GM12875 (cell line): ENCODE measurements around the gene FAM168A.

Experiments
- H3K4me3 ChIP-seq: one replicate; pipeline ENCODE4 v1.5.1; 2011; ENCODE audit warnings: low read depth, low read length, control low read depth
- CTCF ChIP-seq: IDR thresholded peaks from 2 replicates; pipeline ENCODE4 v1.5.1; 2011; ENCODE audit warnings: low read depth, mild to moderate bottlenecking, control low read depth, inconsistent platforms, low read length, moderate library complexity, borderline replicate concordance; ENCODE audit not compliant: insufficient read depth

FAM168A gene

DNA sequence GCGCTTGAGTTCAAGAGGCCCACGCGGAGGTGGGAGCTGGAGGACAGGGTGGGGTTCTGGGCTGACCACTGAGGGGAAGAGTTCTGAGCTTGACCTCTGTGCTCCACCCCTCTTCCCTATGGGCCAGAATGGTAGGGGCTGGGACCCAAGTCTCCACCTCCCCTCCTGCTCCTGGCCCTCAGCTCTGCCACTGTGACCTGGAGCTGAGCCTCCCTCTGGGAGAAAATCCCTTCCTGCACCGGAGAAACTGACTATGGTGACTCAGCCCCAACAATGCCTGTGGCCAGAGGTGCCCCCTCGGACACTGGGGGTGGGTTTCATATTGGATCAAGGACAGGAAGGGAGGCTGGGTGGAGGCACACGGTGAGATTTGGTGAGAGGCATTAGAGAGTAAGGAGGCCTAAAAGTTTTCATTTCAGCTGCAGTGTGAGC, 198.7 kb downstream of the FAM168A start:
- no peak for TF ChIP-seq CTCF
- H3K4me3 ChIP-seq: no peak overlapping the region

DNA sequence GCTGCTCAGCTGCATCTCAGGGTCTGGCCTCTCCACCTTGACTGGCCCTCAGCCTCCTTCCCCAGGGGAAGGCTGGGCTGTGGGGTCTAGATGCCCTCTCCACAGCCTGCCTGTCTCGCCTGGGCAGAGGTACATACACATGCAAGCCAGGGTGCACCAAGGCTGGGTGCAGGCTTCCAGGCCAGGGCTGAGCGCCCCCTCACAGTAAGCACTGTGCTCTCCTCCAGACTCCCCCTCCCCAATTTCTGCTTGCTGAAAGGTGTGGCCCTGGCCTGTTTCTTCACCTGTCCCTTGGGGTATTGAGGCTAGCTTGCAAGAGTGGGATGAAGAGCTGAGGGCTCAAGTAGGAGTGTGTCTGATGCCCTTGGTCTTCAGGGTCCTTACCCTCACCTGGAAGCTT, 199.2 kb downstream of the FAM168A start:
- no peak overlapping the region for H3K4me3 ChIP-seq
- no peak for TF ChIP-seq CTCF

GRCh38 chr11:73398132-73398526, 199.8 kb downstream of the FAM168A start:
- H3K4me3 ChIP-seq: no peak overlapping the region
- no peak for TF ChIP-seq CTCF

DNA sequence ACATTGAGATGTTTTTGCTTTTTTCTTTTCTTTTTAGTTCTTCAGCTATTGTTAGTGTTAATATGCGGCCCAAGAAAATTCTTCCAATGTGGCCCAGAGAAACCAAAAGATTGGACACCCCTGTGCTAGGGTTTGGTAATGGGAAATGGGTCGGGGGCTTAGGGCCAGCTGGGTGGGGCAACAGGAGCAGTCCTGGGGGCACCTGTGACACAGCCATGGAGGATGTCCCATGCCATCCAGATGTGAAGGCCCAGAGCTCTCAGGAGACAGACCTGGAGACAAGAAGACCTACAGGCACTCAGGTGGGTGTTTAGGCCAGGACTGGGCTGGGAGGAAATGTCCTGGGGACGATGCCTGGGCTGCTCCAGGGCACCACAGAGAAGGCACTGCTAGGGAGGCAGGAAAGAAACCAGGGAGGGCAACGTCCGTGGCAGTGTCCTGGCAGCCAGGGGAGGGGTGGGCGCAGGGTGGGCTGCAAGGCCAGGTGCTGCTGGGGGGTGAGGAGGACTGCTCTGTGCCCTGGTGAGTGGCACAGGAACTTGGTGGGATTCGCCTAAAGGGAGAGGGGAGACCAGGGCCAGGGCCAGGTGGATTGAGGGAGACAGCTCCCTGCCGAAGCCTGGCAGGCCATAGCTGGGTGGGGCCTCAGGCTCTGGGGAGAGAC, 200.3 kb downstream of the FAM168A start:
- no peak for TF ChIP-seq CTCF
- H3K4me3 ChIP-seq: no peak overlapping the region

- no peak for TF ChIP-seq CTCF
- H3K4me3 ChIP-seq: no peak overlapping the region
Observed at GRCh38 chr11:73396985-73397384, 200.9 kb downstream of the FAM168A start.

- H3K4me3 ChIP-seq: no peak overlapping the region
- TF ChIP-seq CTCF: no peak
Observed at GRCh38 chr11:73396251-73396930, 201.5 kb downstream of the FAM168A start.
